Activated T-cell treated with anti-CD3 and anti-CD28 coated beads, Interleukin-2, amount 50 U/mL, for 72 hours (primary cell): ENCODE results near the gene RNU4-1. TPM values are rescaled to one million over a fixed set of nuclear protein-coding genes. Genes with fewer than 3 reads are reported as not detected.
"Not testable (repeated sequence)": the region's sequence is repeated elsewhere in the genome, so short reads cannot be mapped to it uniquely, and the experiment has no call there.

Experiments used
- ATAC-seq, 2 donors: fragments of 150-1000 bp; cut with Tn5 transposase; replicated peaks in 1 of 2; 2 replicates each; pipeline ENCODE4 v1.10.0; 2021; ENCODE audit warnings: moderate library complexity in 2 of 2, mild to moderate bottlenecking in 1 of 2
- DNase-seq, 2 donors: peaks; one replicate each; pipeline ENCODE4 v3.0.0; 2021 to 2022; ENCODE audit warnings: mixed read lengths in 1 of 2
- H3K27ac Mint-ChIP-seq: one replicate; pipeline ENCODE4 v1.8.0; 2022; ENCODE audit warnings: mild to moderate bottlenecking, moderate library complexity, mixed read lengths
- H3K27me3 Mint-ChIP-seq: one replicate; pipeline ENCODE4 v1.8.0; 2022; ENCODE audit warnings: low read depth, mixed read lengths
- H3K36me3 Mint-ChIP-seq, 2 donors: one replicate each; pipeline ENCODE4 v1.8.0; 2022; ENCODE audit warnings: mixed read lengths in 2 of 2, mild to moderate bottlenecking in 1 of 2; ENCODE audit not compliant: insufficient read depth in 2 of 2
- H3K4me1 Mint-ChIP-seq: one replicate; pipeline ENCODE4 v1.8.0; 2022; ENCODE audit warnings: low read depth, mixed read lengths
- H3K4me3 Mint-ChIP-seq, 2 donors: one replicate each; pipeline ENCODE4 v1.8.0; 2022; ENCODE audit warnings: mild to moderate bottlenecking in 2 of 2, mixed read lengths in 2 of 2, moderate library complexity in 2 of 2
- H3K9me3 Mint-ChIP-seq, 2 donors: one replicate each; pipeline ENCODE4 v1.8.0; 2022; ENCODE audit warnings: mixed read lengths in 2 of 2
- total RNA-seq, 2 donors: library from RNA; stranded (reverse); gene quantifications; one replicate each; pipeline ENCODE4 v1.2.3, GENCODE V29; 2022

The RNU4-1 gene
- total RNA-seq, 2 donors from 2014 or later = 1,839 to 2,627 TPM

GRCh38 chr12:120247183-120247582 lies 45.9 kb downstream of the RNU4-1 start:
- DNase-seq = no peak
- H3K4me3 Mint-ChIP-seq = no peak overlapping the region
- no peak for ATAC-seq
- H3K36me3 Mint-ChIP-seq = no peaks in the 10 kb centered on the region
- no peaks in the 10 kb centered on the region for H3K9me3 Mint-ChIP-seq
- H3K27me3 Mint-ChIP-seq = no peaks in the 10 kb centered on the region
- H3K4me1 Mint-ChIP-seq = peaks cover 61% of the 10 kb centered on the region
- no peak overlapping the region for H3K27ac Mint-ChIP-seq

DNA sequence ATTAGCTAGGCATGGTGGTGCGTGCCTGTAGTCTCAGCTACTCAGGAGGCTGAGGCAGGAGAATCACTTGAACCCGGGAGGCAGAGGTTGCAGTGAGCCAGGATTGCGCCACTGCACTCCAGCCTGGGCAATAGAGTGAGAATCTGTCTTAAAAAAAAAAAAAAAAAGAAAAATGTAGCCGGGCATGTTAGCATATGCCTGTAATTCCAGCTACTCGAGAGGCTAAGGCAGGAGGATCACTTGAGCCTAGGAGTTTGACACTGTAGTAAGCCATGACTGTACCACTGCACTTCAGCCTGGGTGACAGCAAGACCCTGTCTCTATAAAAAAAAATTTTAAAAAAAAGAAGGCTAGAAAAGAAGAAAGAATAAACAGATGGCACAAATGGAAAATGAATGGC lies 46.3 kb downstream of the RNU4-1 start:
- peaks cover 60% of the 10 kb centered on the region for H3K4me1 Mint-ChIP-seq

More for the DNA sequence above, 46.3 kb downstream of the RNU4-1 start:
- H3K9me3 Mint-ChIP-seq, DNase-seq, H3K4me3 Mint-ChIP-seq, H3K27ac Mint-ChIP-seq, H3K27me3 Mint-ChIP-seq, ATAC-seq, H3K36me3 Mint-ChIP-seq: not testable (repeated sequence)

Other genes with a start within 250 kb of the RNU4-1 start
- 10 to 100 TPM; 66.2 to 78.9 TPM for gene RAB35, start 176.5 kb downstream of the RNU4-1 start, total RNA-seq
- 100 to 1,000 TPM in 1 of 2 donors, 10 to 100 TPM in 1; 93.1 to 106 TPM for gene GCN1, start 98.5 kb downstream of the RNU4-1 start, total RNA-seq
- 1,000 to 10,000 TPM; 4,846 to 5,223 TPM for gene RPLP0, start 92.1 kb downstream of the RNU4-1 start, total RNA-seq
- 10 to 100 TPM; 80.5 to 89.6 TPM for gene PXN, start 27.5 kb downstream of the RNU4-1 start, total RNA-seq
- gene RNU4-2, start 1.3 kb downstream of the RNU4-1 start, total RNA-seq = 1,000 to 10,000 TPM; 3,117 to 4,201 TPM
- 1 to 10 TPM; 4.2 to 4.9 TPM for gene SIRT4, start 9.1 kb upstream of the RNU4-1 start, total RNA-seq
- not detected for gene PLA2G1B, start 34.5 kb upstream of the RNU4-1 start, total RNA-seq
- gene MSI1, start 75.9 kb upstream of the RNU4-1 start, total RNA-seq = 1 to 10 TPM; 5.6 to 6.6 TPM
- 100 to 1,000 TPM; 282 to 295 TPM for gene COX6A1, start 144.9 kb upstream of the RNU4-1 start, total RNA-seq
- gene TRIAP1, start 153.1 kb upstream of the RNU4-1 start, total RNA-seq = 10 to 100 TPM; 44.5 to 68.0 TPM
- gene GATC, start 153.2 kb upstream of the RNU4-1 start, total RNA-seq = 10 to 100 TPM; 29.4 to 37.9 TPM
- gene SRSF9, start 176.5 kb upstream of the RNU4-1 start, total RNA-seq = 100 to 1,000 TPM; 158 to 165 TPM
- 100 to 1,000 TPM; 115 to 119 TPM for gene DYNLL1, start 202.9 kb upstream of the RNU4-1 start, total RNA-seq
- gene COQ5, start 235.9 kb upstream of the RNU4-1 start, total RNA-seq = 10 to 100 TPM; 28.9 to 36.7 TPM
- 100 to 1,000 TPM; 198 to 200 TPM for gene RNF10, start 241.1 kb upstream of the RNU4-1 start, total RNA-seq